HG02588 (cell line): ENCODE data around the gene ACER3.
"Not testable (repeated sequence)": the region's sequence is repeated elsewhere in the genome, so short reads cannot be mapped to it uniquely, and the experiment has no call there.

Experiments used
- ATAC-seq: cut with Tn5 transposase; IDR thresholded peaks from one replicate; pipeline ENCODE4 v1.9.1; 2021; ENCODE audit warnings: mild to moderate bottlenecking, moderate library complexity; ENCODE audit not compliant: unreplicated experiment

The ACER3 gene

DNA sequence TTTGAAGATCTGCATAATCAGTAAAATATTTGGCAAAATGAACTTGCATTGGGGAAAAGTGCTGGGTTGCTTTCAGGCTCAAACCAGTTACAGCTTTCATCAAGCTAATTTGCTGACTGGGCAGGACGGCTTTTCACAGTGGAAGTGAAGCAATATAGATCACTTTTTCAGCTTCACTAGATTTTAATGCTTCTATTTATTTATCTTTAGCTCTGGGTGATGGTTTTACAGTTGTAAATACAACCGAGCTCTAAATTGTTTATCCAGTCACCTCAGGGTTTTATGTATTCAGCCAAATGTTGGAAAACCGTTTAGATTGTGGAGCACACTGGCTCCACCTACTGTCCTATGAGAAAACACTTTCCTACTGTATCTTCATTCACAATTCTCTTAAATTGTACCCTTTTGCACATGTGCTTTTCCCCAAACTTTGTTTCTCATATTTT is 58.2 kb downstream of the ACER3 start:
- no peak for ATAC-seq

GRCh38 chr11:76919467-76919866 is 58.7 kb downstream of the ACER3 start:
- ATAC-seq, result no peak

GRCh38 chr11:76919887-76920746 is 59.4 kb downstream of the ACER3 start:
- ATAC-seq, result no peak

- no peak for ATAC-seq
Observed at GRCh38 chr11:76927160-76927559, 66.4 kb downstream of the ACER3 start.

DNA sequence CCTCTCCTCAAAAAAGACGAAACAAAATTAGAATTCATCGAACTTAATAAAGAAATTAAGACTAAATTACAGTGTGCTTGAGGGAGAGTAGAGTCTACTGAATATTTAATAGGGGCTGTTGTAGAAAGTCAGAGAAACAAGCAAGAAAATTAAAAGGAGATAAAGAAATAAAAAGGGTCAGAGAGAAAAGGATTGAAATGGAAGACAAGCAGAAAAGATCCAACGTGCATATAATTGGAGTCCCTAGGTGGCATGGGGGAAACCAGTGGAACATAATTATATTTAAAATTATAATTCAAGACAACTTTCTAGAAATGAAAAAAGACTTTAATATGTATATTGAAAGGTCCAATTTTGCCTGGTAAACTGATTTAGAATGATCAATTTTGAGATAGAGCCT is 74.3 kb downstream of the ACER3 start:
- no peak for ATAC-seq

- no peak for ATAC-seq
Observed at GRCh38 chr11:76939219-76939631, 78.5 kb downstream of the ACER3 start.

- ATAC-seq, result no peak
Observed at GRCh38 chr11:76944225-76944624, 83.5 kb downstream of the ACER3 start.

GRCh38 chr11:76946223-76946622 is 85.5 kb downstream of the ACER3 start:
- no peak for ATAC-seq

GRCh38 chr11:76947190-76947589 is 86.5 kb downstream of the ACER3 start:
- ATAC-seq, result no peak

- ATAC-seq, result no peak
Observed at GRCh38 chr11:76947800-76948199, 87.1 kb downstream of the ACER3 start.

DNA sequence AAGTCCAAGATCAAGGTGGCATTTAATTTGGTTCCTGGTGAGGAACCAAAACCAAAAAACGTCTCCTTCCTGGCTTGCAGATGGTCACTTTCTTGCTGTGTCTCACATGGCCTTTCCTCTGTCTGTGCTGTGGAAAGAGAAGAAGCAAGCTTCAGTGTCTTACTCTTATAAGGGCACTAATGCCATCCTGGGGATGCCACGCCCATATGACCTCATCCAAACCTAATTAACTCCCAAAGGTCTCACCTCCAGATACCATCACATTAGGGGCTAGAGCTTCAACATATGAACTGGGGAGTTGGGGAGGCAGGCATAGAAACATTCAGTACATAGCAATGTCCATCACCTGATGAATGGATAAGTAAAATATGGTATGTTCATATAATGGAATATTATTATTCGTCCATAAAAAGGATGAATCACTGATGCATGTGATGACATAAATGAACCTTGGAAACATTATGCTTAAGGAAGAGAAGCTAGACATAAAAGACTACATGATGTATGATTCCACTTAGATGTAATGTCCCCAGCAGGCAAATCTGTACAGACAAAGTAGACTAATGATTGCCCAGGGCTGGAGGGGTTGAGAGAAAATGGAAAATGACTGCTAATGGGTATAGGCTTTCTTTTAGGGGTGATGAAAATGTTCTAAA is 94.9 kb downstream of the ACER3 start:
- ATAC-seq, result no peak

GRCh38 chr11:76962583-76963416 is 102.1 kb downstream of the ACER3 start:
- ATAC-seq, result no peak

DNA sequence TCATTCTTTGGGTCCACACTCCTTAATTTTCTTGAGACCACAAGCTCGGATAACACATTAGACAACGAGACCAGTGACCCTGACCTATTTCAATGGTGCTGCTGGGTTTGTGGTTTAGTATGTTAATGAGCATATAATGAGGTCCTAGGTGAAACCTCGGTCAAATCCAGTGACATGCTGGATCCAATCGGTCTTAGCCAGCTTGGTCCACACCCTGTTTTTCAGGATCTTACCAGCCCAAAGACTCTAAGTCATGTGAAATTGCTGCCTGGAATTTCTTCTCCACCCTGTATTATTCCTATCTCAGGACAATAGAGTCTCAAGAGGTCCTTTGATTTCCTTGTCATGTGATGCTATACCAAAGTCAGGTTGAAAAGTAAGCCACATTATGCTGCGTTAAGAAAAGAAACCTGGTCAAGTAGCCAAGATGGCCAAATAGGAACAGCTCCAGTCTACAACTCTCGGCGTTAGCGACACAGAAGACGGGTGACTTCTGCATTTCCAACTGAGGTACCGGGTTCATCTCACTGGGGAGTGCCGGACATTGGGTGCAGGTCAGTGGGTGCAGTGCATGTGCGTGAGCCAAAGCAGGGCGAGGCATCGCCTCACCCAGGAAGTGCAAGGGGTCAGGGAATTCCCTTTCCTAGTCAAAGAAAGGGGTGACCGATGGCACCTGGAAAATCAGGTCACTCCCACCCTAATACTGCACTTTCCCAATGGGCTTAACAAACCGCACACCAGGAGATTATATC is 102.9 kb downstream of the ACER3 start:
- not testable (repeated sequence) for ATAC-seq

- no peak for ATAC-seq
Observed at GRCh38 chr11:76972051-76972450, 111.3 kb downstream of the ACER3 start.

GRCh38 chr11:76974179-76974891 is 113.6 kb downstream of the ACER3 start:
- no peak for ATAC-seq

DNA sequence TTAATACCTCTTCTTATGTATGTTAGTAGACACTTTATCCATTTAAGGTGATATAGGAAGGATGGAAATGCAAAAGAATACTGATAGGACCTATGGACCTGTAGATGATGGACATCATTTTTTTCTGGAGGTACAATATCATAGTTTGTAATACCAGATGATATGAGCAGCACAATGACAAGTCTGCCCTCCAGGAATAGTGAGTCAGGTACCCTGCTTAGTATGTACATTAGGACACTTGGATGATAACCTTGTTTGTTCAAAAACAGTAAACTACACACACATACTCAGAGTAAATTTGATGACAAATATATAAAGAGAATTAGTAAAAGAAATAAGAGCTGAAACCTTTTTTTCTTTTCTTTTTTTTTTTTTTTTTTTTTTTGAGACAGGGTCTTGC is 114.8 kb downstream of the ACER3 start:
- no peak for ATAC-seq

- ATAC-seq, result no peak
Observed at GRCh38 chr11:76977791-76978190, 117.1 kb downstream of the ACER3 start.

DNA sequence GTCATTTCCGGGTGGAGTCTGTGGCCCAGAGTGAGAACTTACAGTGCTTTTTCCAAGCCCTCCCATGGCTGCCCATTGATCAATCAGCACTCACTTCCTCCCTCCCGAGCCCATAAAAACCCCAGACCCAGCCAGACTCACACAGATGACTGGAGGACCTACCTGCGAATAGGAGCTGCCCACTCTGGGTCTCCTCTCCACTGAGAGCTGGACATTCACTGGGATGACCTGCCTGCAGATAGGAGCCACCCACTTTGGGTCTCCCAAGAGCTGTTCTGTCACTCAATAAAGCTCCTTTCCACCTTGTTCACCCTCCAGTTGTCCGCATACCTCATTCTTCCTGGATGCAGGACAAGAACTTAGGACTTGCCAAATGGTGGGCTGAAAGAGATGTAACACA is 117.5 kb downstream of the ACER3 start:
- ATAC-seq, result no peak

GRCh38 chr11:76978818-76979217 is 118.1 kb downstream of the ACER3 start:
- no peak for ATAC-seq

GRCh38 chr11:76980196-76980595 is 119.5 kb downstream of the ACER3 start:
- ATAC-seq, result no peak
